CD4-positive, alpha-beta T cell (primary cell): Measurements from ENCODE around the gene NUDCD3. TPM values are rescaled to one million over a fixed set of nuclear protein-coding genes. Genes with fewer than 3 reads are reported as not detected.

Source experiments
- ATAC-seq: fragments of 200-7000 bp; cut with Tn5 transposase; one replicate; pipeline ENCODE4 v1.10.0; 2022; ENCODE audit warnings: mild to moderate bottlenecking; ENCODE audit not compliant: poor library complexity
- CTCF ChIA-PET: fragments of 350-600 bp; sonication (Branson Sonifier 250); formaldehyde crosslinking; loops from one replicate; lab custom pipeline; 2021; ENCODE audit warnings: antibody characterized with exemption, inconsistent platforms; lab: Charles Lee
- POLR2A ChIA-PET: fragments of 350-600 bp; sonication (Branson Sonifier 250); formaldehyde crosslinking; loops from one replicate; lab custom pipeline; 2021; ENCODE audit warnings: antibody characterized with exemption, inconsistent platforms; lab: Charles Lee
- DNase-seq, 14 experiments: peaks; one replicate each; pipeline ENCODE4 v3.0.0-alpha.2; 2013 to 2020; ENCODE audit warnings: mixed read lengths in 2 of 14
- H3K27ac ChIP-seq, 2 donors: one replicate each; pipeline versions ENCODE4 v1.5.1 to v1.7.0; 2013; ENCODE audit warnings: low read length in 2 of 2, low read depth in 1 of 2, mild to moderate bottlenecking in 1 of 2
- H3K27me3 ChIP-seq, 2 experiments: 1 replicate in 1 of 2; 2 replicates in 1 of 2; pipeline versions ENCODE4 v1.6.1 to v1.7.0; 2013; ENCODE audit warnings: low read length in 2 of 2, control low read depth in 1 of 2, mild to moderate bottlenecking in 1 of 2, moderate library complexity in 1 of 2; ENCODE audit not compliant: insufficient read depth in 2 of 2, control insufficient read depth in 1 of 2
- H3K36me3 ChIP-seq: one replicate; pipeline ENCODE4 v1.6.1; 2013; ENCODE audit warnings: low read length, control low read depth; ENCODE audit not compliant: insufficient read depth
- H3K4me1 ChIP-seq: one replicate; pipeline ENCODE4 v1.6.1; 2013; ENCODE audit warnings: low read length, control low read depth; ENCODE audit not compliant: insufficient read depth
- H3K4me3 ChIP-seq: one replicate; pipeline ENCODE4 v1.5.1; 2013; ENCODE audit warnings: mild to moderate bottlenecking, low read length, moderate library complexity
- H3K9me3 ChIP-seq, 2 experiments: 1 replicate in 1 of 2; 2 replicates in 1 of 2; pipeline versions ENCODE4 v1.6.1 to v1.7.0; 2013; ENCODE audit warnings: low read length in 2 of 2, mild to moderate bottlenecking in 2 of 2, control low read depth in 1 of 2, moderate library complexity in 1 of 2; ENCODE audit not compliant: control insufficient read depth in 1 of 2, insufficient read depth in 1 of 2
- H3K27ac Mint-ChIP-seq: one replicate; pipeline ENCODE4 v1.8.0; 2020; ENCODE audit warnings: mixed read lengths
- H3K27me3 Mint-ChIP-seq: one replicate; pipeline ENCODE4 v1.8.0; 2021; ENCODE audit warnings: mixed read lengths
- H3K36me3 Mint-ChIP-seq: one replicate; pipeline ENCODE4 v1.8.0; 2021; ENCODE audit warnings: low read depth, mixed read lengths
- H3K4me1 Mint-ChIP-seq: one replicate; pipeline ENCODE4 v1.8.0; 2021; ENCODE audit warnings: low read depth, mixed read lengths
- H3K4me3 Mint-ChIP-seq: one replicate; pipeline ENCODE4 v1.8.0; 2020; ENCODE audit warnings: mild to moderate bottlenecking, mixed read lengths
- H3K9me3 Mint-ChIP-seq: one replicate; pipeline ENCODE4 v1.8.0; 2020; ENCODE audit warnings: mixed read lengths
- intact Hi-C, 2 experiments: fragments of 100-400 bp; cut with DNase I in 1 of 2; cut with micrococcal nuclease in 1 of 2; formaldehyde crosslinking; loops; one replicate each; pipeline versions ENCODE4 v1.15.1 to v1.9.0; 2023 to 2025; cut with DNase I, micrococcal nuclease
- total RNA-seq, 174 experiments: library from RNA in 2 of 174; stranded (reverse) in 2 of 174; gene quantifications; one replicate each; pipeline ENCODE4 v1.2.3 and lab custom pipeline; 2021 to 2026
- TF ChIP-seq, protein P1 (sequence below): fragments of 200-600 bp; IDR thresholded peaks from one replicate; pipeline ENCODE4 v1.8.0; 2022; ENCODE audit warnings: antibody characterized with exemption, mild to moderate bottlenecking

Gene NUDCD3
- total RNA-seq, 2 experiments from 2014 or later, result 56.6 to 60.6 TPM

DNA sequence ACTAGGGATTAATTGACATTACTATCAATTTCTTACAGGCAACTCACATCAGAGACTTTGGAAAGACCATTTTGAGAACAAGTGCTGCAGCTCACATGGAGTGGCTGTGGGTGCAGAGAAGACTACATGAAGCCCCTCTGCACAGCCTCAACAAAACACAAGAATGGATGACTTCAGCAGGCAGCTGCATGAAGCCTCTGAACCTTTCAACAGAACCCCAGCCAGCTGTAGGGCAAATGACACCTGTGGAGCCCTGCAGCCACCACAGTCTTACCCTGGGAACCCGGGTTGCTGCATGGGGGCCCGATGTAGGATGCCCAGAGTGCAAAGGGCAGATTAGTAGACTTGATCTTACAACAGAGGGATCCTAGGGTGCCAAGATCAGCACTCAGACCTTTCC is 103.1 kb downstream of the NUDCD3 start:
- H3K36me3 ChIP-seq, result peaks cover 90% of the 10 kb centered on the region
- peaks cover 85% of the 10 kb centered on the region for H3K36me3 Mint-ChIP-seq
- intact Hi-C loops, result no loop called here

DNA sequence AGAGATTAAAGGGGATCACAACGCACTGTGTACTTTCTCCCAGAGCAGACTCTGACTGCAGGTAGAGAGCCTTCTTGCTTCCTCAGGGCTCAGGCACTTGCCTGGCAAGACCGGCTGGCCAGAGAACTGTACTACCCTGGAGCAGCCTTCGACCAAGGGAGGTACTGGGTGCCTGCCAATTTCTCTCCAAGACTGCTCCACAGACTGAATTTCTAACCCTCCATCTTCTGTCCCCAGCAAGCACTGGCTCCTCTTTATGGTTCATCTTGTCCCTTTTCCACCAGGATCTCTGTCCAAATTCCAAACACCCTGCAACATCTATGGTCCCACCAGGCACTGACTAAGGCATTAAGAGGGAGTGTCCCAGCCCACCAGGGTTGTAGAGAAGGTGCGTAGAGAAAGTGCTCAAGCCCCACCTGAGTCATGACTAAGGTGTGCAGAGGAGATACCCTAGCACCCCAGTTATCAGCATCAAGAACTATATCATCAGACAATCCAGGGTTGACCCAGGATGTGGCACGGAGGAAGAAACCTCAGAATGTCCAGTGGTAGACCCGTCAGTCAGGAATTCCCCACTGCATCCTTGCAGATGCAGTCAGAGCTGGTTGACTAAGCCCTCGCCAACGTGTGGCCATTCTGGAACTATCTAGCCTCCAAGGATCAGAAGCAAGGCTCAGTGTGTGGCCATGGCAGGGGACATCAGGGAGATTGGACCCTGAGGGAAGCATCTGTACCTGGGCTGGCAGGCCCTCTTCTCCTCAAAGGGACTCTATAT is 104.1 kb downstream of the NUDCD3 start:
- ChIA-PET CTCF (no interaction called here), POLR2A (no interaction called here)
- H3K27ac Mint-ChIP-seq, result no peak overlapping the region
- H3K36me3 Mint-ChIP-seq, result peaks cover 82% of the 10 kb centered on the region
- H3K27me3 Mint-ChIP-seq, result no peaks in the 10 kb centered on the region
- ATAC-seq (no peak), DNase-seq (no peak)
- no peaks in the 10 kb centered on the region for H3K9me3 Mint-ChIP-seq
- H3K9me3 ChIP-seq, result no peaks in the 10 kb centered on the region
- no peaks in the 10 kb centered on the region for H3K27me3 ChIP-seq
- no peaks in the 10 kb centered on the region for H3K4me1 Mint-ChIP-seq
- H3K36me3 ChIP-seq, result peaks cover 80% of the 10 kb centered on the region
- TF ChIP-seq, protein P1, sequence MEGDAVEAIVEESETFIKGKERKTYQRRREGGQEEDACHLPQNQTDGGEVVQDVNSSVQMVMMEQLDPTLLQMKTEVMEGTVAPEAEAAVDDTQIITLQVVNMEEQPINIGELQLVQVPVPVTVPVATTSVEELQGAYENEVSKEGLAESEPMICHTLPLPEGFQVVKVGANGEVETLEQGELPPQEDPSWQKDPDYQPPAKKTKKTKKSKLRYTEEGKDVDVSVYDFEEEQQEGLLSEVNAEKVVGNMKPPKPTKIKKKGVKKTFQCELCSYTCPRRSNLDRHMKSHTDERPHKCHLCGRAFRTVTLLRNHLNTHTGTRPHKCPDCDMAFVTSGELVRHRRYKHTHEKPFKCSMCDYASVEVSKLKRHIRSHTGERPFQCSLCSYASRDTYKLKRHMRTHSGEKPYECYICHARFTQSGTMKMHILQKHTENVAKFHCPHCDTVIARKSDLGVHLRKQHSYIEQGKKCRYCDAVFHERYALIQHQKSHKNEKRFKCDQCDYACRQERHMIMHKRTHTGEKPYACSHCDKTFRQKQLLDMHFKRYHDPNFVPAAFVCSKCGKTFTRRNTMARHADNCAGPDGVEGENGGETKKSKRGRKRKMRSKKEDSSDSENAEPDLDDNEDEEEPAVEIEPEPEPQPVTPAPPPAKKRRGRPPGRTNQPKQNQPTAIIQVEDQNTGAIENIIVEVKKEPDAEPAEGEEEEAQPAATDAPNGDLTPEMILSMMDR, result no peak
- no peak overlapping the region for H3K27ac ChIP-seq
- no peak overlapping the region for H3K4me3 ChIP-seq
- H3K4me3 Mint-ChIP-seq, result no peak overlapping the region
- H3K4me1 ChIP-seq, result no peaks in the 10 kb centered on the region
- intact Hi-C loops, result no loop called here

More for the DNA sequence above, 103.1 kb downstream of the NUDCD3 start:
- H3K27ac Mint-ChIP-seq, result peak overlapping the region; percentile 6
- Histone ChIP-seq H3K4me1 (no peaks in the 10 kb centered on the region), H3K27ac (no peak overlapping the region), H3K27me3 (no peaks in the 10 kb centered on the region), H3K9me3 (no peaks in the 10 kb centered on the region), H3K4me3 (no peak overlapping the region)
- CTCF ChIA-PET, result no interaction called here
- H3K4me3 Mint-ChIP-seq, result no peak overlapping the region
- no peaks in the 10 kb centered on the region for H3K9me3 Mint-ChIP-seq
- no peaks in the 10 kb centered on the region for H3K27me3 Mint-ChIP-seq
- ATAC-seq (no peak), DNase-seq (no peak)
- H3K4me1 Mint-ChIP-seq, result no peaks in the 10 kb centered on the region
- POLR2A ChIA-PET, result no interaction called here
- TF ChIP-seq, protein P1, result no peak

GRCh38 chr7:44385434-44386138 is 104.9 kb downstream of the NUDCD3 start:
- TF ChIP-seq, protein P1, result no peak
- CTCF ChIA-PET, result no interaction called here
- Histone ChIP-seq H3K9me3 (no peaks in the 10 kb centered on the region), H3K4me1 (no peaks in the 10 kb centered on the region), H3K36me3 (peaks cover 73% of the 10 kb centered on the region), H3K4me3 (no peak overlapping the region), H3K27ac (no peak overlapping the region), H3K27me3 (no peaks in the 10 kb centered on the region)
- intact Hi-C loops, result no loop called here
- no peak for ATAC-seq
- no peak for DNase-seq
- H3K4me3 Mint-ChIP-seq, result no peak overlapping the region
- no peaks in the 10 kb centered on the region for H3K4me1 Mint-ChIP-seq
- H3K27ac Mint-ChIP-seq, result no peak overlapping the region
- H3K36me3 Mint-ChIP-seq, result peaks cover 74% of the 10 kb centered on the region
- no peaks in the 10 kb centered on the region for H3K9me3 Mint-ChIP-seq
- no peaks in the 10 kb centered on the region for H3K27me3 Mint-ChIP-seq
- POLR2A ChIA-PET, result no interaction called here
